Testis (tissue), 2 donors: Measurements from ENCODE around the gene CXorf38.

Experiments
- POLR2A ChIP-seq: fragments of 450-650 bp; IDR thresholded peaks from one replicate; pipeline ENCODE4 v1.6.1; 2017; ENCODE audit warnings: antibody characterized with exemption, mild to moderate bottlenecking, moderate library complexity
- TF ChIP-seq, protein P1 (sequence below), 3 experiments: fragments of 450-650 bp in 2 of 3; fragments of 200-600 bp in 1 of 3; sonication (generic) in 1 of 3; IDR thresholded peaks; one replicate each; pipeline ENCODE4 v1.5.1; 2016 to 2019; ENCODE audit warnings: antibody characterized with exemption in 3 of 3, mild to moderate bottlenecking in 2 of 3, moderate library complexity in 1 of 3

DNA sequence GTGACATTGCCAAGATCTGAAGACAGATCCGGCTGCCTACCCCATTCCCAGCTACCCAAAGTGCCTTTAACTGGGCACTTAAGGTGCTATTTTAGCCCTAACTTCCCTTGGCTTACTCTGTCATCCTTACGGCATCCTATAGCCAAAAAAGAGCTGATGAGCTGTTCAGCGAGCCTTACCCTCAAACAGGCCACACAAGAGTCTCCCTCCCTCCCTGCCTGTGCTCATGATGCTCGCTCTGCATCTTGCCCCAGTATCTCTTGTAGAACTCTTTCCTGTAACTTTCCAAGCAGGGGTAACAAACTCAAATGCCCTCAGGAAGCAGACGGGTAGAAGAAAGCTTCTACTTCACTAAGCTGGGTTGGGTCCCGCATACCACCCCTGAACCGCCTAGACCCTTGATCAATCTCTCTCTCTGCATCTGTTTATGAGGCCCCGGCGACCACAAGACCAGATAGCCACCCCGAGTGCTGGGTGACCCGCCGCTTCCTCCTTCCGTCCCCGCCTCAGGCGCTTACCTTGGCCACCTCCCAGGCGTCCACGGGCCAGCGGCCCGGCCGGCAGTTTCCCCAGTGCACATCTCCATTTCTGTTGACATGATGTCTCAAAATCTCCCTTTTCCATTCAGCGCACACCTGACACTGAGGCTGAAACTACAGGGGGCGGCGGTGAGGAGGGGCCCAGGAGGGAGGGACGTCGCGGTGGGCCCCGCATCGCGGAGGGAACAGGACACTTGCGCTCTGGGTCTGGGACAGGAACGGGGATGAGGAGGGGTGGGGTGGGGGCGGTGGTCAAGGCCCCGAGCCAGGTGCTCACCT lies 663 bp downstream of the CXorf38 start:
- TF ChIP-seq, protein P1, sequence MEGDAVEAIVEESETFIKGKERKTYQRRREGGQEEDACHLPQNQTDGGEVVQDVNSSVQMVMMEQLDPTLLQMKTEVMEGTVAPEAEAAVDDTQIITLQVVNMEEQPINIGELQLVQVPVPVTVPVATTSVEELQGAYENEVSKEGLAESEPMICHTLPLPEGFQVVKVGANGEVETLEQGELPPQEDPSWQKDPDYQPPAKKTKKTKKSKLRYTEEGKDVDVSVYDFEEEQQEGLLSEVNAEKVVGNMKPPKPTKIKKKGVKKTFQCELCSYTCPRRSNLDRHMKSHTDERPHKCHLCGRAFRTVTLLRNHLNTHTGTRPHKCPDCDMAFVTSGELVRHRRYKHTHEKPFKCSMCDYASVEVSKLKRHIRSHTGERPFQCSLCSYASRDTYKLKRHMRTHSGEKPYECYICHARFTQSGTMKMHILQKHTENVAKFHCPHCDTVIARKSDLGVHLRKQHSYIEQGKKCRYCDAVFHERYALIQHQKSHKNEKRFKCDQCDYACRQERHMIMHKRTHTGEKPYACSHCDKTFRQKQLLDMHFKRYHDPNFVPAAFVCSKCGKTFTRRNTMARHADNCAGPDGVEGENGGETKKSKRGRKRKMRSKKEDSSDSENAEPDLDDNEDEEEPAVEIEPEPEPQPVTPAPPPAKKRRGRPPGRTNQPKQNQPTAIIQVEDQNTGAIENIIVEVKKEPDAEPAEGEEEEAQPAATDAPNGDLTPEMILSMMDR (IDR thresholded peaks at IDR 0.05), result no peak
- no peak for TF ChIP-seq POLR2A
